SK-N-DZ (cell line): Measurements from ENCODE around the gene CTNNBIP1.
"Not testable (repeated sequence)": the region's sequence is repeated elsewhere in the genome, so short reads cannot be mapped to it uniquely, and the experiment has no call there.

Source experiments
- DNase-seq: peaks from one replicate; pipeline ENCODE4 v3.0.0-alpha.2; 2015; ENCODE audit warnings: low spot score

The CTNNBIP1 gene

GRCh38 chr1:9805972-9806371 is 104.1 kb downstream of the CTNNBIP1 start:
- DNase-seq: not testable (repeated sequence)

GRCh38 chr1:9805006-9805508 is 105.0 kb downstream of the CTNNBIP1 start:
- no peak for DNase-seq

- not testable (repeated sequence) for DNase-seq
Measured at GRCh38 chr1:9803003-9803918, 106.8 kb downstream of the CTNNBIP1 start.

GRCh38 chr1:9801909-9802308 is 108.2 kb downstream of the CTNNBIP1 start:
- DNase-seq: no peak
